ENCODE data around the gene TXNRD1.

Gene TXNRD1

GRCh38 chr12:104249017-104249416, 33.4 kb downstream of the TXNRD1 start:
- TF ChIP-seq ZNF324 (tag by site-specific recombination; IDR thresholded peaks at IDR 0.05) (no peak), ZNF366 (tag by site-specific recombination; conservative IDR thresholded peaks at IDR 0.05) (no peak), KLF1 (tag by site-specific recombination; IDR thresholded peaks at IDR 0.05) (no peak), SP2 (tag by site-specific recombination; IDR thresholded peaks at IDR 0.05) (no peak), SCRT2 (tag by site-specific recombination; IDR thresholded peaks at IDR 0.05) (no peak), ZFP3 (tag by site-specific recombination; IDR thresholded peaks at IDR 0.05; ENCODE audit: low read depth) (no peak), ZNF664 (tag by site-specific recombination; IDR thresholded peaks at IDR 0.05) (no peak), EGR2 (tag by site-specific recombination; IDR thresholded peaks at IDR 0.05; ENCODE audit: low read depth) (no peak), ZNF157 (tag by site-specific recombination; IDR thresholded peaks at IDR 0.05) (no peak), ZNF148 (tag by site-specific recombination; IDR thresholded peaks at IDR 0.05; ENCODE audit: borderline replicate concordance) (no peak), ZNF48 (tag by site-specific recombination; IDR thresholded peaks at IDR 0.05) (no peak), ZNF416 (tag by site-specific recombination; IDR thresholded peaks at IDR 0.05) (no peak), ZFP41 (tag by site-specific recombination; IDR thresholded peaks at IDR 0.05; ENCODE audit: borderline replicate concordance) (no peak), ZNF843 (tag by site-specific recombination; IDR thresholded peaks at IDR 0.05) (no peak), ZNF639 (tag by site-specific recombination; IDR thresholded peaks at IDR 0.05) (no peak)
- POLR2A ChIA-PET: no interaction called here

GRCh38 chr12:104249898-104250297, 34.3 kb downstream of the TXNRD1 start:
- ChIA-PET POLR2A (interaction anchor here (0.7 kb wide), 1 partner anchor 54 kb away, joined by 4 read pairs; no protein-coding TSS in a partner anchor), CTCF (interaction anchor here (0.7 kb wide), 1 partner anchor 449 kb away, joined by 3 read pairs; no protein-coding TSS in a partner anchor)
- H3K4me1 ChIP-seq (ENCODE audit: control insufficient read depth, insufficient read depth, low read length): no peaks in the 10 kb centered on the region
- H3K9me3 ChIP-seq (ENCODE audit: control insufficient read depth, insufficient read depth, low read depth, low read length): no peaks in the 10 kb centered on the region
- no peak overlapping the region for H3K27ac ChIP-seq (ENCODE audit: extremely low read depth, low read depth, low read length)
- H3K4me3 ChIP-seq (ENCODE audit: low read depth, low read length): no peak overlapping the region
- no peak for TF ChIP-seq ZSCAN5A (tag by site-specific recombination; IDR thresholded peaks at IDR 0.05)
- no peaks in the 10 kb centered on the region for H3K36me3 ChIP-seq (ENCODE audit: control insufficient read depth in 2 of 2, insufficient read depth in 1 of 2, low read length in 2 of 2)

More at GRCh38 chr12:104249017-104249416, 33.4 kb downstream of the TXNRD1 start:
- no peaks in the 10 kb centered on the region for H3K9me3 ChIP-seq (ENCODE audit: control insufficient read depth, insufficient read depth, low read depth, low read length)
- CTCF ChIA-PET: no interaction called here
- H3K27ac ChIP-seq (ENCODE audit: extremely low read depth, low read depth, low read length): no peak overlapping the region
- H3K4me3 ChIP-seq (ENCODE audit: low read depth, low read length): no peak overlapping the region
- H3K36me3 ChIP-seq (ENCODE audit: control insufficient read depth in 2 of 2, insufficient read depth in 1 of 2, low read length in 2 of 2): no peaks in the 10 kb centered on the region
- H3K4me1 ChIP-seq (ENCODE audit: control insufficient read depth, insufficient read depth, low read length): no peaks in the 10 kb centered on the region

- H3K27ac ChIP-seq (ENCODE audit: extremely low read depth, low read depth, low read length): no peak overlapping the region
- no peaks in the 10 kb centered on the region for H3K36me3 ChIP-seq (ENCODE audit: control insufficient read depth in 2 of 2, insufficient read depth in 1 of 2, low read length in 2 of 2)
- no peak overlapping the region for H3K4me3 ChIP-seq (ENCODE audit: low read depth, low read length)
- ChIA-PET POLR2A (interaction anchor here (0.7 kb wide), 1 partner anchor 53 kb away, joined by 4 read pairs; no protein-coding TSS in a partner anchor), CTCF (interaction anchor here (1.4 kb wide), 1 partner anchor 28 kb away, joined by 4 read pairs; no protein-coding TSS in a partner anchor)
- no peaks in the 10 kb centered on the region for H3K9me3 ChIP-seq (ENCODE audit: control insufficient read depth, insufficient read depth, low read depth, low read length)
- no peaks in the 10 kb centered on the region for H3K4me1 ChIP-seq (ENCODE audit: control insufficient read depth, insufficient read depth, low read length)
- TF ChIP-seq ZNF473 (tag by site-specific recombination; IDR thresholded peaks at IDR 0.05): no peak
- TF ChIP-seq ZNF600 (tag by site-specific recombination; IDR thresholded peaks at IDR 0.05): peak; percentile 57
- no peak for TF ChIP-seq ZNF155 (tag by site-specific recombination; IDR thresholded peaks at IDR 0.05)
- TF ChIP-seq PRDM2 (tag by site-specific recombination; IDR thresholded peaks at IDR 0.05; ENCODE audit: borderline replicate concordance): no peak
- no peak for TF ChIP-seq ZNF629 (tag by site-specific recombination; IDR thresholded peaks at IDR 0.05)
These were observed 35.0 kb downstream of the TXNRD1 start for GRCh38 chr12:104250366-104251125.
